NCI-H2107 (cell line): Measurements from ENCODE around the gene TNS1.

Source experiments
- DNase-seq: peaks from one replicate; lab custom pipeline; 2025; lab: John Stamatoyannopoulos, UW

The TNS1 gene

GRCh38 chr2:217912098-217913024 is 90.4 kb downstream of the TNS1 start:
- DNase-seq = no peak

GRCh38 chr2:217911283-217912097 is 91.3 kb downstream of the TNS1 start:
- DNase-seq = no peak

DNA sequence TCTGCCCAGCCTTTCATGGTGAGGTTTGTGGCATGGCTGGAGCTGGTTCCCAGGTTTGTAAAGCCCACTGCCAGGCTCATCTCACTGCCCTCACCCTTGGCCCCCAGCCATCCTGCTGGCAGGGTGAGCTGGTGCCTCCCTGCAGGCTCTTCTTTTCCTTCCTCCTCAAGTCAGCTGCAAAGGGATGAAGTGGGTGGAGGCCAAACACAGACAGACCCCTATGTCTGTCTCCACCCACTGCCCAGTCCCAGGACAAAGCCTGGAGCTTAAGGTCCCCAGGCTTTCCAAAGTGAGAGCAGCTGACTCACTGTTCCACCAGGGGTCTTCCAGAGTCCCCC is 92.0 kb downstream of the TNS1 start:
- no peak for DNase-seq

- DNase-seq = no peak
Observed at GRCh38 chr2:217909156-217909820, 93.5 kb downstream of the TNS1 start.

DNA sequence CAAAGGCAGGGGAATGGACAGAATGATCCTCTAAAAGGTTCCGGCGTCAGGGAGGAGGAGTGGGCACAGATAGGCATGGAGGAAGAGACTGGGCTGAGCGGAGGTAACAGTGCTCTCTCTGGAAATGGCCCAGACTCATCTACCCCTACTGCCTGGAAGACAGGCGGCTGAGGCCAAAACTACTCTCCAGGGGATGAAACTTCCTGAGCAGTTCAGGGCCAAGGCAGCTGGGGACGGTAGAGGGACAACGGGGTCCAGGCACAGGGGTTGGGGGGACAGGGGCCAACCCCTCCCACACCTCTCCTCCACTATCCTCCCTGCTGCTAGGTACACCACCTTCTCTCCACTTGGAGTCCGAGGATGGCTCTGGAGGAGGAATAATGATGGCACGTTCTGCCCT is 94.3 kb downstream of the TNS1 start:
- no peak for DNase-seq

- no peak for DNase-seq
Observed at GRCh38 chr2:217907266-217907665, 95.5 kb downstream of the TNS1 start.

DNA sequence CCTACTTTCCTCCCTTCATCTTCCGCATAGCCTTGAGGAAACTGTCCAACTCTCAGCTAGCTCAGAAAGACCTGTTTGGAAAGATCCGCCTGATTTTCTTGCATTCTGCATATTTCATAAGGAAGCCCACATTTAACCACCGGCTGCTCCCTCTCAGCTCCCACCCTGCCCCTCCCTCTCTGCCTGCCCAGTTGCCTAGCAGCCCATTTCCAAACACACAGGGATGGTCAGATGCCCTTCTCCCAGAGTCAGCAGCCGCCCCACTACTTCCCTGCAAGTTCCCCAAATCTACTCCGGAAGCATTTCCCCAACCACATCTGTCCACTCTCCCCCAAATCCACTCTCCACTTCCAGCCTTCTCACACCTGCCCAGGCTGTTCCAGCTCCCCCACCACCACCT is 96.0 kb downstream of the TNS1 start:
- DNase-seq = no peak

GRCh38 chr2:217905896-217906295 is 96.9 kb downstream of the TNS1 start:
- DNase-seq = no peak

DNA sequence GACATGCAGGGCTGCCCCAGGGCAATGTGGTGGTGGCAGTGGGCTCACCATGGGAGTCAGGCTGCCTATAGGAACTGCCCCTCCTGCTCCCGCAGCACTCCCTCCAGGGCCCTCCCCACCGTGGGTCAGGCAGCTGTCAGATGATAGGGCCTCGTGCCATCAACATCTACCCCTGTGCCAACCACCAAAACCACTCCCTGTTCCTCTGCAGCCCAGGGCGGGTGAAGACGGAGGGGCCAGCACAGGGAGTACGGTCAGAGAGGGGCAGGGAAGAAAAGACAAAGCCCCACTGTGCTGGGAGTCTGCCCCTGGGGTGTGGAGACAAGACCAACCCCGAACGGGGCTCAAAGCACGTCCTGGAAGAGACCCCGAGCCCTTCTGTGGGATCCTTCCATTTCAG is 97.4 kb downstream of the TNS1 start:
- no peak for DNase-seq

DNA sequence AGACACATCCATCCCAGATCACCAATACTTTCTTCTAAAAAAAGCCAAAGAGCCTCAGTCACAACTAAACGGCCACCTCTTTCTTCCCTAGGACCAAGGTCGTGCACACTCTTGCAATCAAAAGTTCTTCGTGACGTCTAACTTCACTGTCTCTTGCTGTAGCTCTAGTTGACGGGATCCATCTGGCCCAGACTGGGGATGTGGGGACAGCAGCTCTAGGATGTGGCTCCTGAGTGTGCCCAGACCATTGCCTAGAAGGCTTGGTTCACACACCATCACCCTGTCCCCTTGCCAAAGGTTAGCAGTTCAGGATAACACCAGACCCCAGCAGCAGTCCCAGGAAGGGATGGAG is 98.2 kb downstream of the TNS1 start:
- DNase-seq = no peak

- DNase-seq = no peak
Observed at GRCh38 chr2:217903859-217904613, 98.8 kb downstream of the TNS1 start.

DNA sequence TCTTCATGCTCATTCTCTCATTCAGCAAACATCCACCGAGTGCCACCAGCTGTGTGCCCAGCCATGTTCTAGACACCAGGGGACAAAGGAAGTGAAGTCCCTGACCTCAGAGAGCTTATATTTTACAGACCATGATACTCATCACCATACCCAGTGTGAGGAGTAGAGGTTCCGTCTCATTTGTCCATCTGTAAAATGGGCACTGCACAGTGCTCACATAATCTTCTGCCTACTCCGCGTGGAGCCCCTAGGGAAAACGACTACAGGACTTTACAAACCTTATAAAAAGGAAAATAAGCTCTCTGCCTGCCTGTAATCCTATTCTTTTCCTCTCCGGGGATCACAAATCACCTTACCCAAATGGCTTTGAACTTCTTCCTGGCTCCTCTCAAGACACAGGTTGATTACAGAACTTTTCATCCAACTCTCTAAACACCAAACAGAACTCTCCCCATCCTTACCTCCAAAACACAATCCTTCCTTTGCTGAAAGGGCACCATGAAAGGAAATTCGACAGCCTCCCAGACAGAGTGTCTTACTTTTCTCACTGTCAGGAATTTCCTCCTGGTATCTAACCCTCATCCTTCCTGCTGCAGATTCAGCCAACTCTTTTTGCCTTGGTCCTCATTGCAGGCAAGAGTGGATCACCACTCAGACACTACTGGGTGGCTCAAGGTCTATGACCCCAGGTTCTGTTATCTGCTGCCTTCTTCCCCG is 99.5 kb downstream of the TNS1 start:
- DNase-seq = no peak

GRCh38 chr2:217902379-217903141 is 100.2 kb downstream of the TNS1 start:
- DNase-seq = no peak

GRCh38 chr2:217901835-217902378 is 100.9 kb downstream of the TNS1 start:
- no peak for DNase-seq

DNA sequence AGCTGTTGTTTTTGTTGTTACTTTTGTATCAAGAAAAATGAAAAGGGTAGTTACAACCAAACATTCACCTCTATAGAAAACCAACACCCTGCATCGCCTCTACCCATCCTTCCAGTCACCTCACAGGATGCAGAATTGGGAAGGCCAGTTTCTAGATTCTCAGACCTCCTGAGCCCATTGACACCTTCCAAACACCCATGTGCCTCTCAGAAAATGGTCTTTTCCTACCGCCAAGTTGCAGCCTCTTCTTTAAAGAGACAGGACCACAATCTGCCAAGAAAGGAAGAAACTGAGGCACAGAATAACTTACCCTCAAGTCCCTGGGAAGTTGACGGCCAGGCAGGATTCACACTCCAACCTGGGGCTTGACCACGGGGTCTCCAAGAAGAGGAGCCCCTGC is 101.4 kb downstream of the TNS1 start:
- DNase-seq = no peak

DNA sequence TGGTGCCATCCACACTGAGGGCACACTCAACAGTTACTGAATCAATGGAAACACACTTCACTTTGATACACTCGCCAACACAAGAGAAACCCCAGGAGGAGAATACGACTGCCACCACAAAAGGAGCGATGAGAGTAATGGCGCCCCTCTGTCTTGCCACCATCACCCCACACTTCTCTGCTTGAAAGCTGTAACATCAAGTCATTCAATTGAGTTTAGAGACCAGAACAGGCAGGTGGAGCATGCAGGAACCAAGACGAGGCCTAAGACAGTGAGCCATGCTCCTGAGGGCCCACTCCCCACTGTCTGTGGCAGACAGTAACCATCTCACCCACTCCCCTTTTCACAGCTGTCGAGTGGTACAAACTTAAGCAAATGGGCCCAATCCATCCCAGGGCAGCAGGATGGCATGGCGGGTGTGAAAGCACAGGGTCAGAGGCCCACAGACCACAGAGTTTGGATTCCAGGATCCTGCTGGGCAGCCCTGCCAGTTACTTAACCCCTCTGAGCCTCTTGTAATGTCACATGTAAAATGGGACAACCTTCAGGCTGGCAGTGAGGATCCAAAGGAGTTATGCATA is 101.9 kb downstream of the TNS1 start:
- DNase-seq = no peak

DNA sequence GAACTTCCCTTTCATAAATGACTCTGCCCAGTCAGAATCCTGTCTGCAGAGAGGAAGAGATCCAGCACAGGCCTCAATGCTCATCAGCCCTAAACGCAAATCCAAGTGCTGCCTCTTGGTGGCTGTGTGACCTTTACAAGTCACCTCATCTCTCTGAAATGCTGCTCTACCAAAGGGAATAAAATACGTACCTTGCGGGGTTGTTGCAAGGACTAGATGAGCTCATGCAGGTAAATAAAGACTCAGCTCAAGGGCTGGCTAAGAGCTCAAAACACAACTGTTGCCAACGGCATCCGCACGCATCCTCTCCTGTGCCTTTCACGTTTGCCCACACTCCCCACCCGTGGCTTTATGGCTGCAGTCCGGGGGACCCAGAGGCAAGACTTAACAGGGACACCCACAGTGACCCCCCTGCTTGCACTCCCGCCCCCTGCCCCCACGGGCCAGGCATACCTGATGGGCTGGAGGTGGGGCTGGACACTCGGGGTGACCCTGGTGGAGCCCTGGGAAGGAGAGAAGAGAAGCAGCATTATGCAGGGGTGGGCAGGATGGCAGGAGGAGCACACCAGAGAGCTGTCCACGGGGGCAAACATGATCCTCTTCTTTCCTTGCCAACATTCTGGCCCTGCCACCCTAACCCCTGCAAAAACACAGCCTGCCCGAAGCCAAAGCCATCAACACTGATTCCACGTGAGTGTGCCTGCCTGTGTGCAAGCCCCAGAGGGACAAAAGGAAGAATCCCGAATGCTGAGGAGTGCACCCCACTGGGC is 102.6 kb downstream of the TNS1 start:
- no peak for DNase-seq

- DNase-seq = no peak
Observed at GRCh38 chr2:217899231-217900009, 103.4 kb downstream of the TNS1 start.
